Stimulated activated CD4-positive, alpha-beta T cell treated with anti-CD3 and anti-CD28 coated beads, Interleukin-12 subunit alpha, Interleukin-12 subunit beta, amount 100 ng/mL, for 24 hours (primary cell): ENCODE measurements around the gene ANKRD40.
"Not testable (repeated sequence)": the region's sequence is repeated elsewhere in the genome, so short reads cannot be mapped to it uniquely, and the experiment has no call there.

ENCODE experiments used
- DNase-seq, 2 experiments: peaks; one replicate each; pipeline ENCODE4 v3.0.0-alpha.2; 2020; ENCODE audit warnings: low read depth in 2 of 2

The ANKRD40 gene

DNA sequence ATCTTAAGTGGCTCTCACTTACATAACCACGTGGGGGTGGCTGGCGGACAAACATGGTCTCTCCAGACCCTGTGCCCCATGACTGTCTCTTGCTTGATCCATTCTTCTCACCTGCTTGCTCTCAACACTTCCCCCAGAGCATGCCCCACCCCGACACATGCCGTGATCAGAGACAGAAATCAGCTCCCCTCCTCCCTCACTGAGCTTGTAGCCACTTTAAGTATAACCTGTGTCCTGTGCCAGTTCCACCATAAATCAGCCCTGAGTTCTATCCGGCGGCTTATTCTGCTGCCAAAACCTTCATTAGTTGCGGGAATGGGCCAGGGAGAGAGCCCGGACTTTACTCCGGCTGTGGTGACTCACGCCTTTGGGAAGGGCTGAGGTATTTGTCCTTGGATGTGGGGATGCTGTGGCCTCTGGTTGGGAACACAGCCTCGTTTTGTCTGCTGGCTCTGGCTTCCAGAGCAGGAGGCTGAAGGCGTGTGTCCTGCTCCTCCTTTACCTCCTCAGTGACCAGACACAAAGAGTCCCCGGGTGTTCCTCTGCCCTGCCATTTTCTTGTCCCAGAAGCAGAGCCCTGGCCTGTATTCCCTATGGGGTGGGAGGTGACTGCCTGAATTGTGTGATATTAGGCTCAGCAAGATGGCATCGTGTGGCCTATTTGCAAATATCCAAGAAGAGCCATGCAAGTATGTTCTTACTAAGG lies 21.1 kb downstream of the ANKRD40 start:
- no peak for DNase-seq

DNA sequence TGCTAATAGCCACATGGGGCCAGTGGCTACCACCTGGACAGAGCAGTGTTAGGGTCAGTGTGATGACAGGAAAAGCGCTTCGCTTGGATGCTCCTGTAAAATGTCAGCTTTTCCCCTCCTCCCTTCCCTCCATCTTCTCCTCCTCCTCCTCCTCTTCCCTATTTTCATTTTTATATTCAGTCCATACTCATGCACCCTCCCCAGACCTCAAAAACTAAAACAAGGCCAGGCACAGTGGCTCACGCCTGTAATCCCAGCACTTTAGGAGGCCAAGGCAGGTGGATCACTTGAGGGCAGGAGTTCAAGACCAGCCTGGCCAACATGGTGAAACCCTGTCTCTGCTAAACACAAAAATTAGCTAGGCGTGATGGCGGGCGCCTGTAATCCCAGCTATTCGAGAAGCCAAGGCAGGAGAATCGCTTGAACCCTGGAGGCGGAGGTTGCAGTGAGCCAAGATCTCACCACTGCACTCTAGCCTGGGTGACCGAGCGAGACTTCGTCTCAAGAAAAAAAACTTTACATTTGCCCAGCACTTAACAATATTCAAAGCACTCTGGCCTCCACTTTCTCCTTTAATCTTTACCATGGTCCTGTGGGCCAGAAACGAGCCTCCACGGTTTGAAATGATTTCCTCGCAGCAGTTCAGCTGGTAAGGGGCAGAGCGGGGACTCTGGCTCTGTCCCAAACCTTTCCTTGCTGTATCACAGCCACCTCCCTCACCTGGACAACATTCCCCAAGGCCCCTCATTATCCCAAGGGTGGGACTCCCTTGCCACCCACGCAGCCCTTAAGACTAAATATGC lies 21.8 kb downstream of the ANKRD40 start:
- no peak for DNase-seq

DNA sequence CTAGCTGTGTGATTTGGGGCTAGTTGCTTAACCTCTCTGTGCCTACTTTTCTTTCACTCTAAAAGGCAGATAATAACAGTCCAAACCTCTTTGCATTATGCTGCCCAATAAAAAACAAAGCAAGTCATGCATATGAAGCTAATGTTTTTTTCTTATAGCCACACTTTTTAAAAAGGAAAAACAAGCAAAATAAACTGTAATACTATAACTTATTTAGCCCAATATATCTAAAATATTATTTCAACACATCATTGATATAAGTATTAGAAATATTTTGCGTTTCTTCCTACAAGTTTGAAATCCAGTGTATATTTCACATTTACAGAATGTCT lies 22.4 kb downstream of the ANKRD40 start:
- DNase-seq: no peak

DNA sequence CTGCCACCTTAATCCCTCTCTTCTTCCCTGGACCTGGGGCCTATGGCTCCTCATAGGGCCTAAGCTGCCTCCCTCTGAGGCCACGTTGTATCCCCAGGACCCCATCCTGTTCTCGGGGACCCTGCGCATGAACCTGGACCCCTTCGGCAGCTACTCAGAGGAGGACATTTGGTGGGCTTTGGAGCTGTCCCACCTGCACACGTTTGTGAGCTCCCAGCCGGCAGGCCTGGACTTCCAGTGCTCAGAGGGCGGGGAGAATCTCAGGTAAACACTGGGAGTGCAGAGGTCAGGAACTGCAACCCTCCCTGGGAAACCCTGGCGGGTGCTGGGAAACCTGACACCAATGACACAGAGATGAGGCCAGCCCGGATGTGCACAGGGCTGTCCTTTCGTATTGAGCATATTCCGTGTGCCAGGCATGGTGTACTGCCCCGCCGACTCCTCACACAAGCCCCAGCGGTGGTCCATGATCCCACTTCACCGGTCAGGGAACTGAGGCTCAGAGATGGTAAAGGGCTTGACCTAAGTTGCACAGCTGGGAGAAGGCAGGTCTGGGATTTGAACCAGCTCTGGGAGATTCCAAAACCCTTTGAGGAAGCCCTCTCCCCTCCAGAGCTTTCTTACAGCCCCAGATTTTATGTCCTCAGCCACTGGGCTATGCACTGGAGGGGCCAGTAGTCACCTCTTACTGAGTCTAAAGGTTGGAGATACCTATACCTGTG lies 22.9 kb downstream of the ANKRD40 start:
- no peak for DNase-seq

DNA sequence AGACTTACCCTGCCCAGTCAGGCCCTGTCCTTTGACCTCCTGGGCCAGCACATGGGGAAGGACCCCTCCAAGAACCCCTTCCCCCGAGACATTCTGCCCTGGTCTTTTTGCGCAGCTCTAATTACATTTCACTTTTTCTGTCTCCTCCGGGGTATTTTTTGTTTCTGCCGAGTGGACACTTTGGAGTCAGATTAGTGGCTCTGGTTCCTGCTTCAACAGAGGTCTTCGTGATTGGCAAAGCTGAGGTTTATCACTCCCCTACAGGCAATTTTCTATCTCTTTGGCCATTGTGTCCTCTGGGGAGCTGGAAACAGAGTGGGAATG lies 23.5 kb downstream of the ANKRD40 start:
- no peak for DNase-seq

DNA sequence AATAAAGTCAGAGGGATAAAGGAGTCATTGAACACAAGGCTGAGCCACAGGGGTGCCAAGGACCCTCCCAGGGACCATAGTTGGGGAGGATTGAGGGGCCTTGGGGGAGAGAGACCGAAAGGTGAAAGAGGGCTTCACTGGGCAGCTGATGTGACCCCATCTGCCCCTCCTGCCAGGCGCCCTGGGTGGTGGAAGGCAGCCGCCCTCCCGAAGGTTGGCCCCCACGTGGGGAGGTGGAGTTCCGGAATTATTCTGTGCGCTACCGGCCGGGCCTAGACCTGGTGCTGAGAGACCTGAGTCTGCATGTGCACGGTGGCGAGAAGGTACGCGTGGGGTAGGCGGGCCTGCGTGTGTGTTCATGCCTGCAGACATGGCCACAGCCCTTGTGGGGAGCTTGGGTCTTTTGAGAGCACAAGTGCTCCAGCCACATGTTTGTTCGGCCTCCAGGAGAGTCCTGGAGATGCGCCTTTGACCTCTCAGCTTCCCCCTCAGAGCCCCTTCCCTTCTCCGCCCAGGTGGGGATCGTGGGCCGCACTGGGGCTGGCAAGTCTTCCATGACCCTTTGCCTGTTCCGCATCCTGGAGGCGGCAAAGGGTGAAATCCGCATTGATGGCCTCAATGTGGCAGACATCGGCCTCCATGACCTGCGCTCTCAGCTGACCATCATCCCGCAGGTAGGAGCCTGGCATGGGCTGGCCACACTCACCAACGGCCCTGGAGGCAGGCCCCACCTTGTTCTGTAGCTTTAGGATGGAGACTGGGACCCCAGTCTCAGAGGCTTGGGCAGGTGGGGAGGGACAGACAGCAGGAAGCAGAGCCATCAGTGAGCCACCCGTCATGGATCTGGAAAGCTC lies 24.1 kb downstream of the ANKRD40 start:
- DNase-seq: no peak

DNA sequence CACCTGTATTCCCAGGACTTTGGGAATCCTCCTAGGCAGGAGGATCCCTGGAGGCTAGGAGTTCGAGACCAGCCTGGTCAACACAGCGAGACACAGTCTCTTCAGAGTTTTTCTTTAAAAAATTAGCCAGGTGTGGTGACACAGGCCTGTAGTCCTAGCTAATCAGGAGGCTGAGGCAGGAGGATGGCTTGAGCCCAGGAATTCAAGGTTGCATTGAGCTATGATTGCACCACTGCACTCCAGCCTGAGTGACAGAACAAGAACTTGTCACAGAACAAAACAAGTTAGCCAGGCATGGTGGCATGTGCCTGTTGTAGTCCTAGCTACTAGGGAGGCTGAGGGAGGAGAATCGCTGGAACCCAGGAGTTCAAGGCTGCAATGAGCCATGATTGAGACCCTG lies 24.8 kb downstream of the ANKRD40 start:
- DNase-seq: no peak

DNA sequence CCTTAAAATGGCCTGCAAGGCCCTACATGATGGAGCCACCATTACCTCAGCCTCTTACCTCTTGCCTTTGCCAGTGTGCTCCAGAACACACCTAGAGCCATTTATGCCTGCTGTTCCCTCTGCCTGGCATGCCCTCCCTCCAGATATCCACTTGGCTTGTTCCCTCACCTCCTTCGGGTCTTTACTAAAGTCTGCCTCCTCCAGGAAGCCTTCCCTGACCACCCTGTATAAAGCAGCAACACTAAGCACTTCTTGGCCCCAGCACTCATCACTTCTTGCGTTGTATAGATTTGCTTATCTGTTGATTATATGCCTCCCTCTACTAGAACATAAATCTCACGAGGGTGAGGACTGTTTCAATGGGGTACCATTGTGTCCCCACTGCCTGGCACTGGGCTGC lies 25.3 kb downstream of the ANKRD40 start:
- no peak for DNase-seq

DNA sequence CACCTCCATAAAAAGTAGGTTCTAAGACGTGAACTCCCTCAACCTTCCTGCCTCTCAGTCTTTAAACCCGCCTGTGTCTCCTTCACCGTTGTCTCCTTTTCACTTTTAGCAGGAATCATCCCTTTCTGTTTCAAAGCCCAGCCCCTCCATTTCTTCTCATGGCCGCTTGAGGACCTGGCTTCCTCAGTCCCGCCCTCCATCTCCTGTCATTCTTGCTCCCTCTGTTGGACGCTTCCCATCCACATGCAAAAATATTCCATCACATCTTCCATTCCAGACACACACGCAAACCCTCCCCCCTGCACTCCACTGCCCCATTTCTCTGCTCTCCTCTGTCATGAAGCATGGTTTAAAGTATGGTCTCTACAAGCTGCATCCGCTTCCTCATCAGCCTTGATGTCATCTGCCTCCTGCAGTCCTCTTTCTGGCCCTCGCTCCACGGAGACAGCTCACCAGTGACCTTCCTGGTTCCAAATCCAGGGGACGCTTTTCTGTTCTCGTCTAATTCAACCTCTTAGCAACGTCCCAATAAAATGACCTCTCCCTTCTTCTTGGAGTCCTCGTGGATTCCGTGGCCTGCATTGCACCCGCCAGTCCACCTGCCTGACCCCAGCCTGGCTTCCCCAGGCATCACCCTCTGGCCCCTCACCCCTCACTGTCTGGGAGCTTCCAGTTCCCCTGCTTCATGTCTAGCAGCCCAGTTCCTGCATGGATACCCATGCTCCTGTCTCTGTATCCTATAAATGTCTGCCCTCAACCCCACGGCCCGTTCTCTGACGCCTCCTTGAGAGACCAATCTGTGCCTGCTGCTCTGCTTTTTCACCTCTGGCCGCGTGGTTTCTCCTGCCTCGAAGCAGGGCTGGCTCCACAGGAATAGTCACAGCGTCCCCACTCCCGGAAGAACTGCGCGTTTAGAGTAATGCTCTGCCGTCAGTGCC lies 26.2 kb downstream of the ANKRD40 start:
- DNase-seq: no peak

DNA sequence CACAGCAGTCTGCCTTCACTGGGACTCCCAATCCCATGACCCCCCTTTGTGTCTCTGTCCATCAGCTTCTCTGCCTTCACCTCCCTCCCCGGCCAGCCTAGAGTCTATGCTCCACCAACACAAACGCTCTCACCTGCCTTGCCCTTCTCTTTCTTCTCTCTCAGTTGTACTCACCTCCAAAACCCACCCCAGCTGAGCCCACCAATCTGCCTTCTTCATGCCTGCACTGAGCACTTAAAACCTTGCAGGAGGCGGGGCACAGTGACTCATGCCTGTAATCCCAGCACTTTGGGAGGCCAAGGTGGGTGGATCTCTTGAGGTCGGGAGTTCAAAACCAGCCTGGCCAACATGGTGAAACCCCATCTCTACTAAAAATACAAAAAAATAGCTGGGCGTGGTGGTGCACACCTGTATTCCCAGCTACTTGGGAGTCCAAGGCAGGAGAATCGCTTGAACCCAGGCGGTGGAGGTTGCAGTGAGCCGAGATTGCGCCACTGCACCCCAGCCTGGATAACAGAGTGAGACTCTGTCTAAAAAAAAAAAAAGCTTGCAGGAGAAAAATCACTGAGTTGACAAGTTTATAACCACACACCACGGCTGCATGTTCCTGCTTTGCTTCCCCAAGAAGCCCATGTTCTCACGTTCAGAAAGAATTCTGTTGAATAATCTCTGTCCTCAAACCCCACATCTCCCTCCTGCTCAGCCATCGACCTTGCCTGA lies 27.0 kb downstream of the ANKRD40 start:
- not testable (repeated sequence) for DNase-seq

DNA sequence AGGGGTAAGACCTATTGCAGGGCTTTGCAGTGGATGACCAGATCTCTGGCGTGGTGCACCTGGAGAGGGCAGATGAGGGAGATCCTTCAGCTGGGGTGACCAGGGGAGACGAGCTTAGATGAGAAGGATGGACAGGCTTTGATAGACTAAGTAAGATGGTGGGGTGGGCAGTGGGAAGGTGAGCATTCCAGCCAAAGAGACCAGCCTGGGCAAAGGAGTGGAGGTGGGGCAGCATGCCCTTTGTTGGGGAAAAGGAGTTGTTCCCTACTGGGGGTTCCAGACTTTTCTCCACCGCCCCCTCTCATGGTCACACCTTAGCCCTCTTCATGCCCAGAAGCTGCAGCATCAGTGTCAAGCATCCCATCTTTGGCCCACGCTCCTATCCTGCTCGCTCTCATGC lies 27.6 kb downstream of the ANKRD40 start:
- no peak for DNase-seq

DNA sequence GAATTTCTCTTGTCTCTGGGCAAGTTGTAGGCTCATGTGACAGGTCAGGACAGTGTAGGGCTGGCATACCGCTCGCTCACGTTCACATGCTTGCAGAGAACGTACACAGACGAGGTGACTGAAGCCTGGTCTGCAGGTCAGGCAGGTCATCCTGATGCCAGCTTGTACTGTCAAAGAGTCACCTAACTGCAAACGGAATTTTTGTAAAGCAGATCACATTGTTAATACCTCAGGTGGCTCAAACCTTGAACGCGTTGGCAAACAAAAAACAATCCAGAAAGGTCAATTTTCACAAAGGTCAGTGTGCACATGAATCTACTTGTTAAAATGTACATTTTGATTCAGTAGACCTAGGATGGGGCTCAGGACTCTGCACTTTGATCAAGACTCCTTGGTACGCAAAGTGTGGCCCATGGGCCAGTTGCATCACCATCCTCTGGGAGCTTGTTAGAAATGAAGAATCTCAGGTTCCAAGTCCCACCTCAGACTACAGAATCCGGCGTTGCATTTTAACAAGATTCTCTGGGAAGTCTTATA lies 28.6 kb downstream of the ANKRD40 start:
- no peak for DNase-seq

DNA sequence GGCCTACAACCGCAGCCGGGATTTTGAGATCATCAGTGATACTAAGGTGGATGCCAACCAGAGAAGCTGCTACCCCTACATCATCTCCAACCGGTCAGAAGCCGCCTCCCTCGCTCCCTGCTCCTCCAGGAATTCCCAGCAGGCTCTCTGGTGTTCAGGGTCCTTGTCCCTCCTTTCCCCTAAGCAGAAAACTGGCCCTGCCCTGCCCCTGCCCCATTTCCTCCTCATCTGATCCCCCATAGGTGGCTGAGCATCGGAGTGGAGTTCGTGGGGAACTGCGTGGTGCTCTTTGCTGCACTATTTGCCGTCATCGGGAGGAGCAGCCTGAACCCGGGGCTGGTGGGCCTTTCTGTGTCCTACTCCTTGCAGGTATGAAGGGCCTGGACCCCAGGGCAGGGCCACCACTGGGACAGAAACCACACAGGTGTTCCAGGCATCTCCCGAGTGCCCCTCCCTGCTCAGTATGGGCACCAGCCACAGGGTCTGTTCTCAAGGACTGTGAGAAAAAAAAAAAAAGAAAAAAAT lies 29.8 kb downstream of the ANKRD40 start:
- no peak for DNase-seq

DNA sequence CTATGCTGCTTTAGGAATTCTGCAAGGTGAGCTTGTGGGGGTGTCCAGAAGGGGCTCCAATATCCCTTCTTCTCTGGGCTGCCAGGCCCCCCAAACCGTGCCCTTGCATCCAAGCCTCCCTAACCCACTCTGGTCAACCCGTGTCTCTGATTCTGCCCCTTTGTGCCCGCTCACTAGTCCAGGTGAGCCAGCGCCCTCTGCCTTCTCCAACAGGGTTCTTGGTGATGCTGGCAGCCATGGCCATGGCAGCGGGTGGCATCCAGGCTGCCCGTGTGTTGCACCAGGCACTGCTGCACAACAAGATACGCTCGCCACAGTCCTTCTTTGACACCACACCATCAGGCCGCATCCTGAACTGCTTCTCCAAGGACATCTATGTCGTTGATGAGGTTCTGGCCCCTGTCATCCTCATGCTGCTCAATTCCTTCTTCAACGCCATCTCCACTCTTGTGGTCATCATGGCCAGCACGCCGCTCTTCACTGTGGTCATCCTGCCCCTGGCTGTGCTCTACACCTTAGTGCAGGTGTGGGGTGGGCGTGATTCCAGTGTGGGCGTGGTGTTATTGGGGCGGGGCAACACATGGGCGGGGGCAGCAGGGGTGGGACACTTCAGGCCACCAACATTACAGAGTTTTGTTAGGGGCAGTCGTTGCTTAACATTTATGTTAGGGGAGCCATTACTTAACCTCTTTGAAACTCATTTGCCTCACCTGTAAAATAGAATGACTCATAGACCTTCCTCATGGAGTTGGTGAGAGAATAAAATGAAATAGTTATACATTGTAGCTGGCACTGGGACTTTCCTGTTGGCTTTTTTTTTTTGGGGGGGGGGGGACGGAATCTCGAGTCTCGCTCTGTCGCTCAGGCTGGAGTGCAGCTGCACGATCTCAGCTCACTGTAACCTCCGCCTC lies 31.4 kb downstream of the ANKRD40 start:
- no peak for DNase-seq

DNA sequence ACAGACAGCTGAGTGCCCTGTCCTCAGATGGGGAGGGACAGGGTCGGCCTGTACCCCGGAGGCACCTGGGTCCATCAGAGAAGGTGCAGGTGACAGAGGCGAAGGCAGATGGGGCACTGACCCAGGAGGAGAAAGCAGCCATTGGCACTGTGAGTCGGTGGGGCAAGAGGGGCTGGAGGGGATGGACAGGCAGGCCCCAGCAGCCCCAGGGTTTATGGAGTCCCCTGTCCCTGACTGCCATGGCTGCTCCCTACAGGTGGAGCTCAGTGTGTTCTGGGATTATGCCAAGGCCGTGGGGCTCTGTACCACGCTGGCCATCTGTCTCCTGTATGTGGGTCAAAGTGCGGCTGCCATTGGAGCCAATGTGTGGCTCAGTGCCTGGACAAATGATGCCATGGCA lies 32.1 kb downstream of the ANKRD40 start:
- DNase-seq: no peak

DNA sequence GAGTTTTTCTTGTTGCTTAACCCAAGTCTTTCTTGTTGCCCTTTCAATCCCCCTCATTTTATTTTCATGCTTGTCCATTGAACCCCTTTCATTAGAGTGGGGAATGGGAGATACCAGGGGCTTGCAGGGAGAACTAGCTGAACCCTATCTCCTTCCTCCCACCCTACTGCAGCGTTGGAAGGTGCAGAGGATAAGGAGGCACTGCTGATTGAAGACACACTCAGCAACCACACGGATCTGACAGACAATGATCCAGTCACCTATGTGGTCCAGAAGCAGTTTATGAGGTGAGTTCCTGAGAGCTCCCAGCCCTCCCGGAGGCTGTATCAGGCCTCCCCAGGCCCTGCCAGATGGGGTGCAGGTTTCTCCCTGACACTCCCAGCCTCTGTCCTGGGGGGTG lies 32.5 kb downstream of the ANKRD40 start:
- no peak for DNase-seq

DNA sequence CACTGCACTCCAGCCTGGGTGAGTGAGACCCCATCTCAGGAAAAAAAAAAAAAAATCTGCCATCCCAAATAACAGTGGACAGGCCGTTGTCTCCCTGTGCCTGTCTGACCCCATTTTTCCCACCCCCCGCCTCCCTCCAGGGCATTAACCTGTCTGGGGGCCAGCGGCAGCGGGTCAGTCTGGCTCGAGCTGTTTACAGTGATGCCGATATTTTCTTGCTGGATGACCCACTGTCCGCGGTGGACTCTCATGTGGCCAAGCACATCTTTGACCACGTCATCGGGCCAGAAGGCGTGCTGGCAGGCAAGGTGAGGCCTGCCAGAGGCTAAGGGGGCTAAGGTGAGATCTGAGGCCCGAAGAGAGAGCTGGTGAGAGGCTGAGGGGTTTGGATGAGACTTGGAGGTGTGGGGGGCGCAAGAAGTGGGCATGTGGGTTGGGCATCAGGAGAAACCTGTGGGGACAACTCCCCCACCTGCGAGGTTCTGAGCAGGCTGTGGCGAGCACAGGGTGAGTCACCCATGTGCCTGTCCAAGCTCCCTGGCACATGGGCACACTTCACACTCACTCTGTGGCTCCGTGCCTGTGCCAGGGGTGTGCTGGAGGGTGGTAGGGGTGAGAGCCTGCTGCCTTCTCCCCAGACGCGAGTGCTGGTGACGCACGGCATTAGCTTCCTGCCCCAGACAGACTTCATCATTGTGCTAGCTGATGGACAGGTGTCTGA lies 34.7 kb downstream of the ANKRD40 start:
- no peak for DNase-seq

DNA sequence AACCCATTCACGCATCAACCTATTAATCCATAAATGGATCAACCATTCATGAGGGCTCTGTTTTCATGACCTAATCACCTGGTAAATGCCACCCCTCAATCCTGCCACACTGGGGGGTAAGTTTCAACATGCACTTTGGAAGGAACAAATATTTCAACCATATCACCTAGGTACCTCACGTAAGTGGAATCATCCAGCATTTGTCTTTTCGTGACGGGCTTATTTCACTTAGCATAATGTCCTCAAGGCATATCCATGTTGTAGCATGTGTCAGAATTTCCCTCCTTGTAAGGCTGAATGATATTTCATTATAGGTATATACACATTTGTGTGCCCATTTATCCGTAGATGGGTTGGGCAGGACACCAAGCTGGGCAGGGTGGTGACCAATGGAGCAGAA lies 35.6 kb downstream of the ANKRD40 start:
- DNase-seq: no peak
